ENCODE results near the gene ANKRD13D.

The ANKRD13D gene

DNA sequence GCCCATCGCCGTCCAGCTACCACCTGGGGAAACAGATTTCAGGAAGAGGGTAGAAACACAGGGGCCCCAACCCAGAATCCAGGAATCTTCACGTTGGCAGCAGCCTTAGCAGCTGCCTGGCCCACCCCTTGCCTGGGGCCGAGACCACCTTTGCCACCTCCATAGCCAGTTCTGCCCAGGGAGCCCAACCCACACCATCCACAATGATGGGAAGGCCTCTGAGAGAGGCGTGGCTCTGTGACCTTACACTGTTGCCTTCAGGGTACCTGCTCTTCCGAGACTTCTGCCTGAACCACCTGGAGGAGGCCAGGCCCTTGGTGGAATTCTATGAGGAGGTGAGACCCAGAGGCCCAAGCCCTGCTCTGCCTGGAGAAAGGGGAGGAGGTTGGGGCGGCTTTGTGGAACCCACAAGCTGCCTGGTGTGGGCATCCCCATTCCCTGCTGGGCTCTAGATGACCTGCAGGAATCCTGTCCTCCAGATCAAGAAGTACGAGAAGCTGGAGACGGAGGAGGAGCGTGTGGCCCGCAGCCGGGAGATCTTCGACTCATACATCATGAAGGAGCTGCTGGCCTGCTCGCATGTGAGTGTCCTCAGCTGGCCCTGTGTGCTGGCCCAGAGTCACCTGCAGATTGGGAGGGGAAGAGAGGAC lies 10.0 kb upstream of the ANKRD13D start:
- peak overlapping the region; percentile 100 for H3K27ac ChIP-seq
- TF ChIP-seq, protein P1, sequence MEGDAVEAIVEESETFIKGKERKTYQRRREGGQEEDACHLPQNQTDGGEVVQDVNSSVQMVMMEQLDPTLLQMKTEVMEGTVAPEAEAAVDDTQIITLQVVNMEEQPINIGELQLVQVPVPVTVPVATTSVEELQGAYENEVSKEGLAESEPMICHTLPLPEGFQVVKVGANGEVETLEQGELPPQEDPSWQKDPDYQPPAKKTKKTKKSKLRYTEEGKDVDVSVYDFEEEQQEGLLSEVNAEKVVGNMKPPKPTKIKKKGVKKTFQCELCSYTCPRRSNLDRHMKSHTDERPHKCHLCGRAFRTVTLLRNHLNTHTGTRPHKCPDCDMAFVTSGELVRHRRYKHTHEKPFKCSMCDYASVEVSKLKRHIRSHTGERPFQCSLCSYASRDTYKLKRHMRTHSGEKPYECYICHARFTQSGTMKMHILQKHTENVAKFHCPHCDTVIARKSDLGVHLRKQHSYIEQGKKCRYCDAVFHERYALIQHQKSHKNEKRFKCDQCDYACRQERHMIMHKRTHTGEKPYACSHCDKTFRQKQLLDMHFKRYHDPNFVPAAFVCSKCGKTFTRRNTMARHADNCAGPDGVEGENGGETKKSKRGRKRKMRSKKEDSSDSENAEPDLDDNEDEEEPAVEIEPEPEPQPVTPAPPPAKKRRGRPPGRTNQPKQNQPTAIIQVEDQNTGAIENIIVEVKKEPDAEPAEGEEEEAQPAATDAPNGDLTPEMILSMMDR (conservative IDR thresholded peaks at IDR 0.05) = no peak

DNA sequence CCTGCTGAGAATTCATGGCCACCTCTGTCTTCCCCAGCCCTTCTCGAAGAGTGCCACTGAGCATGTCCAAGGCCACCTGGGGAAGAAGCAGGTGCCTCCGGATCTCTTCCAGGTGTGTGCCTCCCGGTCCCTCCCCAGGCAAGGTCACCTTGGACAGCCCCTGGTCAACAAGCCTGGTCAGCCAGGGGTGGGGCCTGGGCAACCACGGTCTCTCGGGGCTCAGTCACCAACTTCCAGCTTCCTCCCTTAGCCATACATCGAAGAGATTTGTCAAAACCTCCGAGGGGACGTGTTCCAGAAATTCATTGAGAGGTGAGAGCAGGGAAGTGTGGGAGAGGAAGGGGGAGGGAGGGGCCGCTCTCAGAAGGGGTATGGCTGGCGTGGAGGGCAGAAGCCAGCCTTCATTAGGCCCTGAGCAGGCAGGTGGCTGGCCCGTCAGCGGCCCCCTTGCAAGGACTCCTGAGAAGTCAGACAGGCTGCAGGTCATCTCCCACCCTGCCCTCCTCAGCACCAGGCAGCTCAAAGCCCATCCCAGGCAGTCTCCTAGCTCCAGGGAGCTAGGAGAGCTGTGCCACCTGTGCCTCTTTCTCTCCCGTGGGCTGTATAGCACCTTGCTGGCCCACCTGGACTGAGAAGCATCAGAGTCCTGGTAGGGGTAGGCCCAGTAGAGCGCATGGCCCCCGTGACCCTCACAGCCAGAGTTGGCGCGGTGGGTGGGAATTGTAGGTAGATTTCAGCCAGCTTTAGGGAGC lies 9.3 kb upstream of the ANKRD13D start:
- H3K27ac ChIP-seq = peak overlapping the region; percentile 100; the same call in 1 of the 2 replicates
- TF ChIP-seq, protein P1 (conservative IDR thresholded peaks at IDR 0.05) = no peak

DNA sequence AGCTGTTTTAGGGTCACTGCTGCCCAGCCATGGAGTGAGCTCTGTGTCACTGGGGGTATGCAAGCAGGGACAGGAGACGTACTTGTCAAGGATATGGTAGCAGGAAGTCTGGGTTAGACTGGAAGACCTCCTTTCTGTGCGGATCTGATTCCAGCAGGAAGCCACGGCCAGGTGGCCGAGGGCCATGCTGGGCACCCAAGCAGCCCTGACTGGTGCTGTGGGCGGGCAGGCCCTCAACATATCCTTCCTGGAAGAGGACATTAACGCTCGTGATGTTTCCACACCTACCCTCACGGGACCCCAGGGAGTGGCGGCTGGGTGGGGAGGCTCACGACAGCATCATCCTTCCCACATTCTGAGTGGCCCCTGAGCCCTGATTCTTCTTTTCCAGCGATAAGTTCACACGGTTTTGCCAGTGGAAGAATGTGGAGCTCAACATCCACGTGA lies 8.7 kb upstream of the ANKRD13D start:
- H3K27ac ChIP-seq = peak overlapping the region; percentile 100; the same call in 1 of the 2 replicates
- TF ChIP-seq, protein P1 (conservative IDR thresholded peaks at IDR 0.05) = no peak

DNA sequence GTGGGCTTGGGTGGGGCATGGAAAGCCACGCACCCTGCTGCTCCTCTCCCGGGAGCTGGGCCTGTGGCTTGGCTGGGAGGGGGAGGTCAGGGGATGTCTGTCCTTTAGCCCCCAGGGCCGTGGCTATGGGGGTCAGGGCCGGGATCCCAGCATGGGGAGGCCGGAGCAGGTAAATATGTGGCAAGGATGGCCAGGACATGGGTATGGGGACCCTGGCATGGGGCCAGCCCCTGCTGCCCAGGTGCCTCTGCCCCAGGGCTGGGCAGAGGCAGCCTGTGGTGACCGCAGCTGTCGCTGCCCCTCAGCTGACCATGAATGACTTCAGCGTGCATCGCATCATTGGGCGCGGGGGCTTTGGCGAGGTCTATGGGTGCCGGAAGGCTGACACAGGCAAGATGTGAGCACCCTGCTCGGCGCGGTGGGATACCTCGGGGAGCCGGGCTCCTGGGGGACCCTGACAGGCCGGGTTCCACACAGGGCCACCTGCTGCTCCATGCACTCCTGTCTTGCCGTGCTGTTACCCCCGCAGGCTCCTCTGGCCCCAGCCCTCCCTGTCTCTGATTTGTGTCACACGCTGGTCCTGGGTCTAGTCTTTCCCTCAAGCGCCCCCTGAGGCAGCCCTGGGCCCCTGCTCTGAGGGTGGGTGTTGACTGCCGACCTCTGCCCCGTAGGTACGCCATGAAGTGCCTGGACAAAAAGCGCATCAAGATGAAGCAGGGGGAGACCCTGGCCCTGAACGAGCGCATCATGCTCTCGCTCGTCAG lies 8.1 kb upstream of the ANKRD13D start:
- H3K27ac ChIP-seq = peak overlapping the region; percentile 100; the same call in 1 of the 2 replicates
- TF ChIP-seq, protein P1 (conservative IDR thresholded peaks at IDR 0.05) = no peak

DNA sequence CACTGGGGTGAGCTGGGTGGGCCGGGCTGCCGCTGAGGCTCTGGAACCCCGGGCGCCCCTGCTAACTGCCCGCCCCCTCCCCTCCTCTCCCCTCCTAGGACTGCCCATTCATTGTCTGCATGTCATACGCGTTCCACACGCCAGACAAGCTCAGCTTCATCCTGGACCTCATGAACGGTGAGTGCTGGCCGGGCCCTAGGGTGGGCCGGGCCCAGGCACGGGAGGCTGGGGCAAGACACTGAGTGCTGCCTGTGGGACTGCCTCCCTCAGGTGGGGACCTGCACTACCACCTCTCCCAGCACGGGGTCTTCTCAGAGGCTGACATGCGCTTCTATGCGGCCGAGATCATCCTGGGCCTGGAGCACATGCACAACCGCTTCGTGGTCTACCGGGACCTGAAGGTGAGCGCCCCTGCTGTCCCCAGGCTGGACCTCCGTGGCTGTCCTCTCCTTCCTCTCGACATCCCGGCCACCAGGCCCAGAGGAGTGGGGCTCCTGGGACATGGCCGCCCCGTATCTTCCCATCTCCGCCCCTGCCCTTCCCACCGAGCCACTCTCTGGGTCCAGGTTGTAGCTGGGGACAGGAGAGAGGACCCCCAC lies 7.5 kb upstream of the ANKRD13D start:
- TF ChIP-seq, protein P1 (conservative IDR thresholded peaks at IDR 0.05) = no peak

DNA sequence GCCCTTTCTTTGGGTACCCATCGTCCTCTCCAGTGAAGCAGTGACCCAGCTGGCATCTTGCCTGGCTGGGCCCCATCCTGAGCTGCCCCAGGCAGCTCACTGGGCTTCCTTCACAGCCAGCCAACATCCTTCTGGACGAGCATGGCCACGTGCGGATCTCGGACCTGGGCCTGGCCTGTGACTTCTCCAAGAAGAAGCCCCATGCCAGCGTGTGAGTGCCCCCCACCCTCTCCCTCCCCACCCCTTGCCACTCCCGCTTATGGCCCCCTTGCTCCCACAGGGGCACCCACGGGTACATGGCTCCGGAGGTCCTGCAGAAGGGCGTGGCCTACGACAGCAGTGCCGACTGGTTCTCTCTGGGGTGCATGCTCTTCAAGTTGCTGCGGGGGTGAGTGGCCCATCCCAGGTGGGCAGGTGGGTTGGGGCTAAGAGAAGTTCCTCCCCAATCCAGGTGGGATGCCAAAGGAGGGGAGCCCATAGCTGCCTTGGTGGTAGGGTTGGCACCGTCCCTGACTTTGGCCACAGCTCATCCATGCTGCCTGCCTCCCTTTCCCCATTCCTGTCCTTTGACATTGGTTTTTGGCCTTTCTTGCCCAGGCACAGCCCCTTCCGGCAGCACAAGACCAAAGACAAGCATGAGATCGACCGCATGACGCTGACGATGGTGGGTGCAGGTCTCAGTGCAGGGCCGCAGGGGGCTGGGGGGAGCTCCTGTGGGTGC lies 6.8 kb upstream of the ANKRD13D start:
- TF ChIP-seq, protein P1 (conservative IDR thresholded peaks at IDR 0.05) = no peak
- H3K27ac ChIP-seq = peak overlapping the region; percentile 14; the same call in 1 of the 2 replicates

More for the DNA sequence above, 7.5 kb upstream of the ANKRD13D start:
- H3K27ac ChIP-seq = peak overlapping the region; percentile 14; the same call in 1 of the 2 replicates

Measured in VCaP (cell line).